GM13976 (cell line): ENCODE results near the gene CD1D.

Experiments
- DNase-seq: peaks from one replicate; pipeline ENCODE4 v3.0.0; 2012; ENCODE audit warnings: low spot score
- in situ Hi-C: fragments of 300-500 bp; cut with MboI; formaldehyde crosslinking; loops from one replicate; pipeline ENCODE4 v1.12.0; 2022; ENCODE audit warnings: low sequenced_read_pairs, mixed read lengths, inconsistent platforms; ENCODE audit not compliant: unreplicated experiment
- TF ChIP-seq, protein P1 (sequence below): IDR thresholded peaks from 2 replicates; pipeline ENCODE4 v1.5.1; 2012; ENCODE audit warnings: borderline replicate concordance, mild to moderate bottlenecking; ENCODE audit not compliant: insufficient read depth; ENCODE audit errors: extremely low read depth, missing control alignments, control extremely low read depth

CD1D gene

DNA sequence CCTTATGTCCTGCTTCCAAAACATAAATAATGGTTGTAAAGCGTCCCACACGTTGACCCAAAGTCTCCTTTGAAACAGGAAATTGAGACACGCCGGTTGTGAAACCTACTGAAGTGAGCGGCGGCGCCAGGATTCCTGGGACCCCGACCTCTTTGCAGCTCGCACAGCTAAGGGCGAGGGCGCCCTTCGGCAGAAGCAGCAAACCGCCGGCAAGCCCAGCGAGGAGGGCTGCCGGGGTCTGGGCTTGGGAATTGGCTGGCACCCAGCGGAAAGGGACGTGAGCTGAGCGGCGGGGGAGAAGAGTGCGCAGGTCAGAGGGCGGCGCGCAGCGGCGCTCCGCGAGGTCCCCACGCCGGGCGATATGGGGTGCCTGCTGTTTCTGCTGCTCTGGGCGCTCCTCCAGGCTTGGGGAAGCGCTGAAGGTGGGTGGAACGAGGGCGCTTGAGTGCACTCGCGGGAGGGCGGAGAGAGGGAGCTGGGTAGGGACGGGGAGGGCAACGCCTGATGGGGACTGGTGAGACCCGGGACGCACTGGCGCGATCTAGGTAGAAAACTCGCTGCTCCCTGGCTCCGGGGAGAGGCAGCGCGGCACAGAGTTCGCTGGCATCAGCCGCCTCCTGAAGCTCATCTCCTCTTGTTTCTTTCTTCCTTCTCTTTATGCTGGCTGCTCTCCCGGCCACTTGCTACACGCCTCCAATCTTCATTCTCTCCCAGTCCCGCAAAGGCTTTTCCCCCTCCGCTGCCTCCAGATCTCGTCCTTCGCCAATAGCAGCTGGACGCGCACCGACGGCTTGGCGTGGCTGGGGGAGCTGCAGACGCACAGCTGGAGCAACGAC lies at the start of gene CD1D:
Gene CD1D (plus strand): TSS at position 155 of the 836 bp plus-strand sequence. CDS start 207 bp downstream, at position 362.
- in situ Hi-C loops, result no loop called here
- DNase-seq, result peak; percentile 65
- TF ChIP-seq, protein P1, sequence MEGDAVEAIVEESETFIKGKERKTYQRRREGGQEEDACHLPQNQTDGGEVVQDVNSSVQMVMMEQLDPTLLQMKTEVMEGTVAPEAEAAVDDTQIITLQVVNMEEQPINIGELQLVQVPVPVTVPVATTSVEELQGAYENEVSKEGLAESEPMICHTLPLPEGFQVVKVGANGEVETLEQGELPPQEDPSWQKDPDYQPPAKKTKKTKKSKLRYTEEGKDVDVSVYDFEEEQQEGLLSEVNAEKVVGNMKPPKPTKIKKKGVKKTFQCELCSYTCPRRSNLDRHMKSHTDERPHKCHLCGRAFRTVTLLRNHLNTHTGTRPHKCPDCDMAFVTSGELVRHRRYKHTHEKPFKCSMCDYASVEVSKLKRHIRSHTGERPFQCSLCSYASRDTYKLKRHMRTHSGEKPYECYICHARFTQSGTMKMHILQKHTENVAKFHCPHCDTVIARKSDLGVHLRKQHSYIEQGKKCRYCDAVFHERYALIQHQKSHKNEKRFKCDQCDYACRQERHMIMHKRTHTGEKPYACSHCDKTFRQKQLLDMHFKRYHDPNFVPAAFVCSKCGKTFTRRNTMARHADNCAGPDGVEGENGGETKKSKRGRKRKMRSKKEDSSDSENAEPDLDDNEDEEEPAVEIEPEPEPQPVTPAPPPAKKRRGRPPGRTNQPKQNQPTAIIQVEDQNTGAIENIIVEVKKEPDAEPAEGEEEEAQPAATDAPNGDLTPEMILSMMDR, result no peak

DNA sequence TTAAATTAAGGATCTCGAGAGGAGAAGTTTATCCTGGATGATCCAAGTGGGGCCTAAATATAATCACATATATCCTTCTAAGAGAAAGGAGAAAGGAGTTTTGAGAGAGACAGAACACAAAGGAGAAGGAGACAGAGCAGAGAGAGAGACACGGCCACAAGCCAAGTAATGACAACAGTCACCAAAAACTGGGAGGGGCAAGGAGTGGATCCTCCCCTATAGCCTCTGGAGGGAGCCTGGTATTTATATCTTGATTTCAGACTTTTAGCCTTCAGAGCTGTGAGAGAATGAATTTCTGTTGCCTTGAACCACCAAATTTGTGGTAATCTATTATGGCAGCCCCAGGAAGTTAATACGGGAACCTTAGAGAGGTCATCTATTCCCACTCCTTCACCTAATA lies 49.5 kb upstream of the CD1D start:
- in situ Hi-C loops, result no loop called here
- no peak for DNase-seq
- TF ChIP-seq, protein P1, result no peak

DNA sequence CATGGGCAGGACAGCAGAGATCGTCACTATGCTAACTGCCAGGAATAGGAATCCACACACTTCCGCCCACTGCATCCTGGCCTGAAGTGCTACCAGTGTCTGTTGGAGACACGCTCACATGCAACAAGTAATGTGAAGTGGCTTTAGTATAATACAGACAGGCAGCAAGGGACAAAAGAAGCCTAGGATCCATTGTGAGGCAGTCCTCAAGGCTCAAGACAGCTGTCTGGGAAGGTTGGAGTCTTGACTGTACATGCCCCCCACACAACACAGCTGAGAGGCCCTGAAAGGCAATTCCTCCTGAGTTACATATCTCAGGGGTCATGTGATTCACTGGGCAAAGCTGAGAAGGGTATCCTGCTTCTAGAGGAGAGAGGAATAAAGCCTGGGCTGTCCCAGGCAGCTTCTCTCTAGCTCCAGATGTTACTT lies 39.9 kb upstream of the CD1D start:
- no peak for DNase-seq
- in situ Hi-C loops, result no loop called here
- TF ChIP-seq, protein P1, result no peak

DNA sequence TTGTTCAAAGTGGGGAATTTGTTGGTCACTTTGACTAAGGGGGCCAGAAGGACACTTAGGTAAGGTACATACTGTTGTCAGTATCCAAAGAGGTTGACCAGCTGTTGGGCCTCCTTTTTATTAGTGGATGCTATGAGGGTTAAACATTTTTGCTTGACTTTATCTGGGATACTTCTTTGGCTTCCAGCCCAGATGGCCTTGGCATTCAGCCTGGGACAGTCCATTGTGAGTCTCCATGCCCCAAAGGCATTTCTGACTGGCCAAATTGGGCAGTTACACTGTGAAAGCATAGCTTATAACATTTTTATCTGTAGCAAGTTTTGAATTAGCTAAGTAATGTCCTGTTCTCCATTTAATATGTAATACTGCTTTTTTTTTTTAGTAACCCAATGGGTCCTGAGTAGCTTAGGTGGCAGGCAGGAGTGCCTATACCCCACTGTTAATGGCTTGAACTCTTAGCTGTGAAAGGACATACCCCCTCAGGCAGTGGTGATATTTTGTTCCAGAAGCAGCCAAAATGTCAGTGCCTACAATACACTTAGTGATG lies 35.4 kb upstream of the CD1D start:
- TF ChIP-seq, protein P1, result no peak
- in situ Hi-C loops, result no loop called here
- no peak for DNase-seq

DNA sequence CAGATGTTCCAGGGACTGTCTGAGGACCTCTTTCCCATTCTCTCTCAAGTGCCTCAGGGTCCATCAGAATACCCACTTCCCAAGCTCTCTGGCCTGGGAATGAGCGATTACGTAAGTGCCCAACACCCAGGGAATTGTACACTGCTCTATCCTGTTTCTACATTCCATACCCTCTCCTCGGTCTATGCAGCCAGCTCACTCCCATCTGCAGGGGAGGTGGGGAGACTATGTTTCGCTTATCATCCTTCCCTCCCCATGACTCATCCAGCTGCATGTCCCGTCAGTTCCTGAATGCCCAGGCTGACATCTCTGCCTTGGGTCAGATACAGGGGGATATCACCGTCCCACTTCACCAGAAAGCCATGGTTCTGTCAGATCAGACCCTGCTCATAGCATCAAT lies 34.5 kb upstream of the CD1D start:
- TF ChIP-seq, protein P1, result no peak
- DNase-seq, result no peak
- in situ Hi-C loops, result no loop called here

DNA sequence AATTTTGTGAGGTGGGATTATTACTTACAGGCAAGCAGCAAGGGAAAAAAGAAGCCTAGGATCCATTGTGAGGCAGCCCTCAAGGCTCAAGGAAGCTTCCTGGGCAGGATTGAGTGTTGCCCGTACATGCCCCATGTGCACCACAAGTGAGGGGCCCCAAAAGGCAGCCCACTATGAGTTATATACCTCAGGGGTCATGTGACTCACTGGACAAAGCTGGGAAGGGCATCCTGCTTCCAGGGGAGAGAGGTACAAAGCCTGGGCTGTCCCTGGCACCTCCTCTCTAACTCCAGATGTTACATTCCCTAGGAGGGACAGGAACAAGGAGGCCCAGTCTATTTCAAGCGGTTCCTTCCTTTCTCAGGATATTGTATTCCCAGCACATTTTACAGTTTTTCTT lies 34.0 kb upstream of the CD1D start:
- in situ Hi-C loops, result no loop called here
- no peak for DNase-seq
- TF ChIP-seq, protein P1, result no peak
